Sigmoid colon (tissue), 7 donors: ENCODE data around the gene SMARCD1. TPM values are rescaled to one million over a fixed set of nuclear protein-coding genes. Genes with fewer than 3 reads are reported as not detected.
A peak's percentile ranks its signal among the peaks of the same experiment; 100 is the strongest.

Source experiments
- DNase-seq: peaks from one replicate; pipeline ENCODE4 v3.0.0-alpha.2; 2019
- H3K27ac ChIP-seq, 4 donors: fragments of 200-600 bp; sonication (generic); one replicate each; pipeline ENCODE4 v1.5.1; 2016 to 2019; ENCODE audit warnings: mild to moderate bottlenecking in 1 of 4
- H3K27me3 ChIP-seq, 3 donors: fragments of 200-600 bp; sonication (generic); one replicate each; pipeline ENCODE4 v1.5.1; 2019; ENCODE audit warnings: mild to moderate bottlenecking in 1 of 3
- H3K36me3 ChIP-seq, 4 donors: fragments of 200-600 bp; sonication (generic); one replicate each; pipeline ENCODE4 v1.5.1; 2016 to 2019
- H3K4me1 ChIP-seq, 4 donors: fragments of 200-600 bp; sonication (generic); one replicate each; pipeline ENCODE4 v1.5.1; 2017 to 2019
- H3K4me3 ChIP-seq, 4 donors: fragments of 200-600 bp; sonication (generic); one replicate each; pipeline ENCODE4 v1.5.1; 2017 to 2019; ENCODE audit warnings: mild to moderate bottlenecking in 2 of 4, moderate library complexity in 1 of 4
- H3K9me3 ChIP-seq, 4 donors: fragments of 200-600 bp in 3 of 4; sonication (generic) in 3 of 4; one replicate each; pipeline versions ENCODE4 v1.5.1 to v1.6.1; 2013 to 2019
- EP300 ChIP-seq, 4 donors: sonication (generic); formaldehyde crosslinking; IDR thresholded peaks; one replicate each; pipeline ENCODE4 v1.6.1; 2017; ENCODE audit warnings: antibody characterized with exemption in 4 of 4
- POLR2A ChIP-seq, 2 donors: fragments of 450-650 bp; IDR thresholded peaks; one replicate each; pipeline ENCODE4 v1.6.1; 2016; ENCODE audit warnings: antibody characterized with exemption in 2 of 2, mild to moderate bottlenecking in 2 of 2, moderate library complexity in 2 of 2
- POLR2AphosphoS5 ChIP-seq, 4 donors: sonication (generic); formaldehyde crosslinking; IDR thresholded peaks; one replicate each; pipeline ENCODE4 v1.6.1; 2017; ENCODE audit warnings: antibody characterized with exemption in 4 of 4
- WGBS, 2 donors: extraction: QIAGEN DNeasy Blood & Tissue Kit; methylation state at CpG; one replicate each; pipeline ENCODE4 v1.1.7; 2013; 5-methylcytosine and 5-hydroxymethylcytosine counted together
- intact Hi-C: fragments of 100-400 bp; cut with DNase I; formaldehyde crosslinking; loops from one replicate; pipeline ENCODE4 v1.15.1; 2023
- polyA plus RNA-seq, 3 donors: library from polyadenylated mRNA; stranded (reverse); fragments of 200-250 nt; gene quantifications; one replicate each; pipeline ENCODE4 v1.2.3, GENCODE V29; 2013
- total RNA-seq, 4 donors: library from RNA; depleted of rRNA; stranded (reverse); fragments of >200 nt; gene quantifications; one replicate each; pipeline ENCODE4 v1.1.0, GENCODE V29; 2016
- TF ChIP-seq, protein P1 (sequence below), 4 experiments: fragments of 450-650 bp in 3 of 4; fragments of 200-600 bp in 1 of 4; IDR thresholded peaks; one replicate each; pipeline ENCODE4 v1.5.1; 2016 to 2019; ENCODE audit warnings: antibody characterized with exemption in 4 of 4, mild to moderate bottlenecking in 3 of 4, moderate library complexity in 2 of 4
- donor health status: healthy with polysubstance abuse.
- donor health status: Bipolar disorder and iron deficiency.
- donor health status: healthy.

SMARCD1 gene
- total and polyA plus RNA-seq, 7 donors: 16.0 to 64.8 (median 26.4) TPM

DNA sequence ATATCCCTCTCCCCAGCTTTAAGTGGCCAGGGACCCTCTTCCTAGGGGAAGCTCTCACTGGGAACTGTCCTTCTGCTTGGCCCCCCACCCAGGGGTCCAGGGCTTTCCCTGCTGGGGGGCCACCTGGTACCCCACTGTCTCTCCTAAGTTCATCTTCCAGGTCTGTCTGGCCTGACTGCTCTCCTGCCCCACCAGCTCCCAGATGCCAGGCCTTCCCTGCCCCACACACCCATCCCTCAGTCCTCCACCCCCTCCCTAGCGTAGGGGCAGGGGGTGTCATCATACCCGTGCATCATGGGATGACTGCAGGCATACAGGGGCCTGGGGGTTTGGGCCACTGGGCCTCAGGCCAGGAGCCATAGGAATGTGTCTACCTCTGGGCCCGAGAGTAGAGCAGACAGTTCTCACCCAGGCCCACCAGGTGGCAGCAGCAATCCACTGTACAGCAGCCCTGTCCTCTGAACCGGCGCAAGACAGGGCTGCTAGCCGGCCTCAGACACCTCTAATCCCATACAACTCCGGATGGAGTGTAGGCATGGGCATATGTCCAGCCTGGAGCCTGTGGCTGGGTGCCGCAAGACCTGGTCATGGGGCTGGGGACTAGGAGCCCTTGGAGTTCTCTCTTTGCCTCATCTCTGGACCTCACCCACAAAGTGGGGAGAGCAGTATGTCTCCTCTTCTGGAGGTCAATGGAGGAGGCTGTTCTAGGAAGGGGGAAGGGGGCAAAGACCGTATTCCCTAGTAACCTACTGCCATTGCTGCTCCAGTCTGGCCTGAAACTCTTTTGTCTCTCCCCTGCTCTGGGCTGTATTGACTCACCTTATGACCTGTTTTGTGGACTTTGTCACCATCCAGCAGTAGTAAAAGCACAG is 10.0 kb upstream of the SMARCD1 start:
- 2 to 8% methylated on average over 9 of the region's 9 CpGs for WGBS, 2 donors
- TF ChIP-seq POLR2AphosphoS5 (IDR thresholded peaks at IDR 0.05): no peak
- TF ChIP-seq, protein P1, sequence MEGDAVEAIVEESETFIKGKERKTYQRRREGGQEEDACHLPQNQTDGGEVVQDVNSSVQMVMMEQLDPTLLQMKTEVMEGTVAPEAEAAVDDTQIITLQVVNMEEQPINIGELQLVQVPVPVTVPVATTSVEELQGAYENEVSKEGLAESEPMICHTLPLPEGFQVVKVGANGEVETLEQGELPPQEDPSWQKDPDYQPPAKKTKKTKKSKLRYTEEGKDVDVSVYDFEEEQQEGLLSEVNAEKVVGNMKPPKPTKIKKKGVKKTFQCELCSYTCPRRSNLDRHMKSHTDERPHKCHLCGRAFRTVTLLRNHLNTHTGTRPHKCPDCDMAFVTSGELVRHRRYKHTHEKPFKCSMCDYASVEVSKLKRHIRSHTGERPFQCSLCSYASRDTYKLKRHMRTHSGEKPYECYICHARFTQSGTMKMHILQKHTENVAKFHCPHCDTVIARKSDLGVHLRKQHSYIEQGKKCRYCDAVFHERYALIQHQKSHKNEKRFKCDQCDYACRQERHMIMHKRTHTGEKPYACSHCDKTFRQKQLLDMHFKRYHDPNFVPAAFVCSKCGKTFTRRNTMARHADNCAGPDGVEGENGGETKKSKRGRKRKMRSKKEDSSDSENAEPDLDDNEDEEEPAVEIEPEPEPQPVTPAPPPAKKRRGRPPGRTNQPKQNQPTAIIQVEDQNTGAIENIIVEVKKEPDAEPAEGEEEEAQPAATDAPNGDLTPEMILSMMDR (IDR thresholded peaks at IDR 0.05): peak; percentile 88 to 93 (median 90)
- intact Hi-C loops: loop anchor here (1.0 to 10.0 kb wide), 3 partner anchors 100 to 240 kb away; no protein-coding TSS in a partner anchor
- H3K27ac ChIP-seq: no peak overlapping the region
- H3K9me3 ChIP-seq: no peaks in the 10 kb centered on the region
- H3K36me3 ChIP-seq: no peaks in the 10 kb centered on the region
- H3K27me3 ChIP-seq: no peaks in the 10 kb centered on the region
- peaks cover 0 to 13% (median 10%) of the 10 kb centered on the region in 4 donors for H3K4me1 ChIP-seq
- DNase-seq: peak; percentile 91
- no peak overlapping the region for H3K4me3 ChIP-seq

DNA sequence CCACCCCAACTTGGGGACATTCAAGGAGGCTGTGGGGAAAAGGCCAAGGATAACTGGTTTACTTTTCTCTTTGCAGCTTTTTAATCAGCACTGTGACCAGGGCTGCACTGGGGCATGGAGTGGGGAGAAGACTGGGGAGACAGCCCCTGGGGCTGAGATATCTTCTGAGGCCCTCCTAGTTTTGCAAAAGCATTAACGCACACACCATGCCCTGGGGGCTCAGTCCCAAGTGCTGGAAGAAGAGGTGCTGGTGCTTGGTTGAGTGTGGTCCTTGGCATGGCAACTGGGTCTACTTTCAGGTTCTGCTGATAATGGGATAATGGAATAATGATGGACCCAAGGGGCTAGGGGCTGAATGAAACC is 9.4 kb upstream of the SMARCD1 start:
- 96 to 100% methylated on average over 1 of the region's 1 CpG for WGBS, 2 donors

DNA sequence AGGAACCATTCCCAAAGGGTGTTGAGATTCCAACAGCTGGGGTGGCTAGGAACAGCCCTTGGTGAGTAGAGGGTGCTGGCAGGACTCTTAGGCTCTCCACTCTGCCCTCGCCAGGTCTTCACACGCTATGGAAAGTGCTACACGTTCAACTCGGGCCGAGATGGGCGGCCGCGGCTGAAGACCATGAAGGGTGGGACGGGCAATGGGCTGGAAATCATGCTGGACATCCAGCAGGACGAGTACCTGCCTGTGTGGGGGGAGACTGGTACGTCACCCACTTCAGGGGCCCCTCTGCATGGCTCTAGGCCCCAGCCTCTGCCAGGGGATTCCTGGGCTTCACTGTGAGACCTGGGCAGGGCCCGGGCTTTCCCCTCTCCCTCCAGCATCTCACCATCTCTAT is 8.0 kb upstream of the SMARCD1 start:
- H3K27ac ChIP-seq: no peak overlapping the region
- 93 to 94% methylated on average over 12 of the region's 12 CpGs for WGBS, 2 donors
- TF ChIP-seq POLR2AphosphoS5 (IDR thresholded peaks at IDR 0.05) (no peak), POLR2A (IDR thresholded peaks at IDR 0.05) (no peak), EP300 (IDR thresholded peaks at IDR 0.05) (no peak)
- TF ChIP-seq, protein P1 (IDR thresholded peaks at IDR 0.05): no peak
- no peaks in the 10 kb centered on the region for H3K27me3 ChIP-seq
- intact Hi-C loops: loop anchor here (10.0 kb wide), 2 partner anchors 212 to 238 kb away; no protein-coding TSS in a partner anchor
- no peaks in the 10 kb centered on the region for H3K9me3 ChIP-seq
- DNase-seq: no peak
- H3K36me3 ChIP-seq: no peaks in the 10 kb centered on the region
- H3K4me3 ChIP-seq: no peak overlapping the region
- peaks cover 0 to 8% (median 6%) of the 10 kb centered on the region in 4 donors for H3K4me1 ChIP-seq

More for the DNA sequence above, 9.4 kb upstream of the SMARCD1 start:
- TF ChIP-seq EP300 (IDR thresholded peaks at IDR 0.05) (no peak), POLR2AphosphoS5 (IDR thresholded peaks at IDR 0.05) (no peak), POLR2A (IDR thresholded peaks at IDR 0.05) (no peak)
- TF ChIP-seq, protein P1 (IDR thresholded peaks at IDR 0.05): no peak
- DNase-seq: no peak
- H3K4me3 ChIP-seq: no peak overlapping the region
- H3K9me3 ChIP-seq: no peaks in the 10 kb centered on the region
- no peak overlapping the region for H3K27ac ChIP-seq
- no peaks in the 10 kb centered on the region for H3K27me3 ChIP-seq
- peaks cover 0 to 8% (median 6%) of the 10 kb centered on the region in 4 donors for H3K4me1 ChIP-seq
- H3K36me3 ChIP-seq: no peaks in the 10 kb centered on the region
- intact Hi-C loops: loop anchor here (1.0 to 10.0 kb wide), 3 partner anchors 100 to 239 kb away; no protein-coding TSS in a partner anchor

DNA sequence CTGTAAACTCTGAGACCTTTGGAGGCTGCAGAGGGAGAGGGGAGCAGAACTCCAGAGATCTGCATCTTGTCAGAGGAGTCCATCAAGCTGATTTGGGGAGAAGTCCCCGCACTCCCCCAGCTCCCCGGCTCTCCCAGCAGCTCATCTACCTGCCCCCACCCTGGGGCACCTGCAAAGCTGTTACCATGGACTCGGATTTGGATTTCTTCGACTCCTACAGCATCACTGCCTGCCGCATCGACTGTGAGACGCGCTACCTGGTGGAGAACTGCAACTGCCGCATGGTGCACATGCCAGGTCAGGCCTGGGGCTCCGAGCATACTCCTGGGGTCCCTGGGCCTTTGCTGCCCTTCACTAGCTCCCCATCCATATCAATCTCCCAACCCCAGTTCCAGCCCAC is 6.9 kb upstream of the SMARCD1 start:
- Histone ChIP-seq H3K4me1 (peaks cover 0 to 8% (median 6%) of the 10 kb centered on the region in 4 donors), H3K36me3 (no peaks in the 10 kb centered on the region), H3K27ac (no peak overlapping the region), H3K27me3 (no peaks in the 10 kb centered on the region), H3K4me3 (no peak overlapping the region), H3K9me3 (no peaks in the 10 kb centered on the region)
- TF ChIP-seq POLR2A (IDR thresholded peaks at IDR 0.05) (no peak), POLR2AphosphoS5 (IDR thresholded peaks at IDR 0.05) (no peak), EP300 (IDR thresholded peaks at IDR 0.05) (no peak)
- TF ChIP-seq, protein P1 (IDR thresholded peaks at IDR 0.05): no peak
- 95 to 96% methylated on average over 10 of the region's 10 CpGs for WGBS, 2 donors
- no peak for DNase-seq
- intact Hi-C loops: loop anchor here (10.0 kb wide), 2 partner anchors 213 to 237 kb away; no protein-coding TSS in a partner anchor
